HEK293 (cell line): ENCODE results near the gene CDRT4.

ENCODE experiments used
- CTCF ChIP-seq: fragments of 450-650 bp; formaldehyde crosslinking; IDR thresholded peaks from 2 replicates; pipeline ENCODE4 v1.5.1; 2016; ENCODE audit warnings: missing biosample characterization, missing genetic modification characterization
- HOXA7 ChIP-seq: sonication (generic); formaldehyde crosslinking; IDR thresholded peaks from 2 replicates; pipeline ENCODE4 v1.8.1; 2022; ENCODE audit warnings: missing genetic modification reagents, borderline replicate concordance
- PBX3 ChIP-seq: sonication (generic); formaldehyde crosslinking; IDR thresholded peaks from 2 replicates; pipeline ENCODE4 v1.8.1; 2022; ENCODE audit warnings: mild to moderate bottlenecking, moderate library complexity, missing genetic modification reagents
- PRDM1 ChIP-seq: fragments of 450-650 bp; formaldehyde crosslinking; IDR thresholded peaks from 2 replicates; pipeline ENCODE4; 2016; ENCODE audit warnings: missing biosample characterization, missing genetic modification characterization
- REST ChIP-seq: fragments of 450-650 bp; formaldehyde crosslinking; IDR thresholded peaks from 2 replicates; pipeline ENCODE4 v1.5.1; 2016; ENCODE audit warnings: missing biosample characterization, missing genetic modification characterization
- SALL2 ChIP-seq: fragments of 450-650 bp; formaldehyde crosslinking; IDR thresholded peaks from 2 replicates; pipeline ENCODE4 v1.5.0; 2017; ENCODE audit warnings: missing biosample characterization, mild to moderate bottlenecking, missing genetic modification characterization, borderline replicate concordance
- ZFP37 ChIP-seq: fragments of 450-650 bp; formaldehyde crosslinking; IDR thresholded peaks from 2 replicates; pipeline ENCODE4 v1.5.1; 2016; ENCODE audit warnings: missing biosample characterization, missing genetic modification characterization
- ZNF138 ChIP-seq: fragments of 450-650 bp; formaldehyde crosslinking; IDR thresholded peaks from 2 replicates; pipeline ENCODE4 v1.5.1; 2016; ENCODE audit warnings: missing biosample characterization, missing genetic modification characterization, borderline replicate concordance
- ZNF398 ChIP-seq: fragments of 450-650 bp; formaldehyde crosslinking; IDR thresholded peaks from 2 replicates; pipeline ENCODE4 v1.5.1; 2017; ENCODE audit warnings: missing biosample characterization, missing genetic modification characterization
- ZNF530 ChIP-seq: fragments of 450-650 bp; formaldehyde crosslinking; IDR thresholded peaks from 2 replicates; pipeline ENCODE4 v1.5.1; 2016; ENCODE audit warnings: low read depth, missing biosample characterization, missing genetic modification characterization
- ZSCAN30 ChIP-seq: fragments of 450-650 bp; IDR thresholded peaks from 2 replicates; pipeline ENCODE4 v1.5.1; 2018; ENCODE audit warnings: missing biosample characterization, mild to moderate bottlenecking, missing genetic modification characterization, moderate library complexity

GRCh38 chr17:15446036-15446435, 21.4 kb downstream of the CDRT4 start:
- TF ChIP-seq ZNF138 (tag by site-specific recombination) (no peak), ZNF530 (tag by site-specific recombination) (no peak), HOXA7 (CRISPR knock-in tag) (no peak), ZFP37 (tag by site-specific recombination) (no peak), CTCF (tag by site-specific recombination) (no peak), PRDM1 (tag by site-specific recombination) (no peak), ZSCAN30 (tag by site-specific recombination) (no peak), SALL2 (tag by site-specific recombination) (no peak), ZNF398 (tag by site-specific recombination) (no peak), REST (tag by site-specific recombination) (no peak), PBX3 (no peak)
